Pancreas (tissue), 10 donors: ENCODE results near the gene MRPS34. TPM values are rescaled to one million over a fixed set of nuclear protein-coding genes. Genes with fewer than 3 reads are reported as not detected.

Experiments used
- ATAC-seq, 4 donors: fragments of 200-7000 bp; cut with Tn5 transposase; one replicate each; pipeline versions ENCODE4 v1.8.0 to v1.9.1; 2020; ENCODE audit warnings: mild to moderate bottlenecking in 4 of 4, moderate library complexity in 4 of 4
- DNase-seq, 6 donors: peaks; one replicate each; pipeline ENCODE4 v3.0.0-alpha.2; 2020
- FAIRE-seq: peaks from 2 replicates; lab custom pipeline; 2012; peaks lifted over from hg19 to GRCh38; lab: Jason Lieb, UNC
- H3K27ac ChIP-seq, 4 donors: fragments of 200-600 bp; sonication (generic); 1 replicate in 3 of 4; 2 replicates in 1 of 4; pipeline versions ENCODE4 v1.5.0 to v1.8.0; 2020
- H3K27me3 ChIP-seq, 4 donors: fragments of 200-600 bp; one replicate each; pipeline ENCODE4 v1.8.0; 2021
- H3K36me3 ChIP-seq, 3 donors: fragments of 200-600 bp; sonication (generic) in 1 of 3; one replicate each; pipeline versions ENCODE4 v1.5.0 to v1.8.0; 2020 to 2021
- H3K4me1 ChIP-seq, 3 donors: fragments of 200-600 bp; one replicate each; pipeline ENCODE4 v1.8.0; 2021
- H3K4me3 ChIP-seq, 4 donors: fragments of 200-600 bp; sonication (generic) in 2 of 4; one replicate each; pipeline versions ENCODE4 v1.5.0 to v1.8.0; 2020 to 2021
- H3K9me3 ChIP-seq, 4 donors: fragments of 200-600 bp; one replicate each; pipeline ENCODE4 v1.8.0; 2021
- WGBS, 2 donors: extraction: QIAGEN DNeasy Blood & Tissue Kit; methylation state at CpG; one replicate each; pipeline ENCODE4 v1.1.7; 2013; 5-methylcytosine and 5-hydroxymethylcytosine counted together
- intact Hi-C, 3 donors: fragments of 100-400 bp; cut with DNase I; formaldehyde crosslinking; loops; one replicate each; pipeline versions ENCODE4 v1.11.1 to v1.14.2; 2022
- polyA plus RNA-seq, 2 donors: library from polyadenylated mRNA; stranded (reverse); fragments of 200-250 nt; gene quantifications; one replicate each; pipeline ENCODE4 v1.2.3, GENCODE V29; 2013
- total RNA-seq, 6 donors: library from RNA; stranded (reverse); fragmentation: NEBNext Ultra II Directional in 4 of 6; extraction: Animal tissue kit (Norgen Biotek cat#: 25700) in 4 of 6; gene quantifications; one replicate each; pipeline versions ENCODE4 v1.2.1 to v1.2.4, GENCODE V29; 2021 to 2023
- TF ChIP-seq, protein P1 (sequence below), 4 donors: fragments of 200-600 bp; sonication (generic) in 3 of 4; IDR thresholded peaks; one replicate each; pipeline versions ENCODE4 v1.5.0 to v1.8.0; 2021; ENCODE audit warnings: antibody characterized with exemption in 4 of 4
- donor health status: healthy with polysubstance abuse.
- donor health status: DM: no; HTN: no; CAD: no; lungs with moderate emphysema.
- donor health status: DM: no; HTN: no; CAD: no.
- donor health status: control.
- donor health status: control.
- donor health status: Bipolar disorder and iron deficiency.
- donor health status: DM: yes; HTN: yes; CAD: no.
- donor health status: DM: no; HTN: no; CAD: no.
- donor health status: DM: no; HTN: no; CAD: no.
- donor health status: DM: yes; HTN: yes; CAD: no.

The MRPS34 gene
- total and polyA plus RNA-seq, 8 donors, result 42.4 to 84.1 (median 58.3) TPM

DNA sequence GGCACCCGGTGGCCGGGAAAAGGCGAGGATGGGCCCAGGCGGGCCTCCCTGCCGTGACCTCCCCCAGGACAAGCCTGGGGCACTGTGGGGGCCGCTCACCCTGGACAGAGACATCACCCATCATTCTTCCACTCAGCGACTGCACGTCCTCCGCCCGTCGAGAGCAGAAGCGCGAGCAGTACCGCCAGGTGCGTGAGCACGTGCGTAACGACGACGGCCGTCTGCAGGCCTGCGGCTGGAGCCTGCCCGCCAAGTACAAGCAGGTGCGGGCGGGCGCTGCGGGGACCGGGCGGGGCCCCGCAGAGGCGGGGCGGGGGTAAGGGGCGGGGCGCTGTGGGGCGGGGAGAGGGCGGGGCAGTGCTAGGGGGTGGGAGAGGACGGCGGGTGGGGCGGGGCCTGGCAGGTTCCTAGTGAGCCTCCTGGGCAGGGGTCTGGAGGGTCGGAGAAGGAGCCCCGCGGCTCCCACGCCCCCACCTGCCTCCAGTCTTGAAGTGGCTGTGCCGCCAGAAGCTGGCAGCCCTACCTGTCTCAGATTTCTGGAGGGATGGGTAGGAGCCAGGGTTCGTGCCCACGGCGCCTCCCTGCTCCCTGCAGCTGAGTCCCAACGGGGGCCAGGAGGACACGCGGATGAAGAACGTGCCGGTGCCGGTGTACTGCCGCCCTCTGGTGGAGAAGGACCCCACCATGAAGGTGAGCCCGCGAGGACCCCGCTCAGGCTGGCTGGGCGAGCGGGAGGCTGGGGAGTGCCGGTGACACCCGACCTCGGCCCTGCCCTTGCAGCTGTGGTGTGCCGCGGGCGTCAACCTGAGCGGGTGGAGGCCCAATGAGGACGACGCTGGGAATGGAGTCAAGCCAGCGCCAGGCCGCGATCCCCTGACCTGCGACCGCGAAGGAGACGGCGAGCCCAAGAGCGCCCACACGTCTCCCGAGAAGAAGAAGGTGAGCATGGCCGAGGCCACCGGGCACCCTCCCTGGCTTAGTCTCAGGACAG is 9.1 kb downstream of the MRPS34 start:
- ATAC-seq (no peak), FAIRE-seq (no peak), DNase-seq (peak in 2 of 6 donors; percentile 44 to 79)

DNA sequence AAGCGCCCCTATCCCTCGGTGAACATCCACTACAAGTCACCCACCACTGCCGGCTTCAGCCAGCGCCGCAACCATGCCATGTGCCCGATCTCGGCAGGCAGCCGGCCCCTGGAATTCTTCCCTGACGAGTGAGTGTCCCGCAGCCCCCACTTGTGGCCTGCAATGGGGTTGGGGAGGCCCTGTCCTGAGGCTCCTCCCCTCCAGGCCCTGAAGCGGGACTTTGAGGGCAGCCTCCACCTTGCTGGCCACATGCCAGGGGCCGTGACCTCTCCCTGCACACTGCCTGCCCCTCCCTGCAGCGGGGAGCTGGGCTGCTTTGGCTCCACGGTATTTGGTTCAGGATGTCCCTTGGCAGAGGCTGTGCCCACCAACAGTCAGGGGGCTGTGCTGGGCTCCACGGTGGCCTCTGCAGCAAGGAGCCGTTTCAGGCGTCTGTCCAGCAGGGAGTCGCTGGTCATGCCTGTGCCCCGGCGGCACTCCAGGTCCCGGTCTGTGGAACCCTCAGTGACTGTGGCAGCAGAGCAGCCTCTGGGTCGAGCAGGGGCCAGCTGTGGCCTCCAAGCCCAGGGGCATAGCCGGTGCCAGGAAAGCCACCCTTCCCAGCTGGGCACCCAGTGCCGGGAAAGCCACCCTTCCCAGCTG is 9.9 kb downstream of the MRPS34 start:
- Histone ChIP-seq H3K27ac (no peak overlapping the region), H3K9me3 (no peaks in the 10 kb centered on the region), H3K4me1 (no peaks in the 10 kb centered on the region), H3K4me3 (no peak overlapping the region), H3K27me3 (no peaks in the 10 kb centered on the region), H3K36me3 (peaks cover 0 to 60% (median 27%) of the 10 kb centered on the region in 3 donors)
- 91 to 92% methylated on average over 24 of the region's 24 CpGs for WGBS, 2 donors
- no peak for ATAC-seq
- FAIRE-seq, result no peak
- TF ChIP-seq, protein P1, sequence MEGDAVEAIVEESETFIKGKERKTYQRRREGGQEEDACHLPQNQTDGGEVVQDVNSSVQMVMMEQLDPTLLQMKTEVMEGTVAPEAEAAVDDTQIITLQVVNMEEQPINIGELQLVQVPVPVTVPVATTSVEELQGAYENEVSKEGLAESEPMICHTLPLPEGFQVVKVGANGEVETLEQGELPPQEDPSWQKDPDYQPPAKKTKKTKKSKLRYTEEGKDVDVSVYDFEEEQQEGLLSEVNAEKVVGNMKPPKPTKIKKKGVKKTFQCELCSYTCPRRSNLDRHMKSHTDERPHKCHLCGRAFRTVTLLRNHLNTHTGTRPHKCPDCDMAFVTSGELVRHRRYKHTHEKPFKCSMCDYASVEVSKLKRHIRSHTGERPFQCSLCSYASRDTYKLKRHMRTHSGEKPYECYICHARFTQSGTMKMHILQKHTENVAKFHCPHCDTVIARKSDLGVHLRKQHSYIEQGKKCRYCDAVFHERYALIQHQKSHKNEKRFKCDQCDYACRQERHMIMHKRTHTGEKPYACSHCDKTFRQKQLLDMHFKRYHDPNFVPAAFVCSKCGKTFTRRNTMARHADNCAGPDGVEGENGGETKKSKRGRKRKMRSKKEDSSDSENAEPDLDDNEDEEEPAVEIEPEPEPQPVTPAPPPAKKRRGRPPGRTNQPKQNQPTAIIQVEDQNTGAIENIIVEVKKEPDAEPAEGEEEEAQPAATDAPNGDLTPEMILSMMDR (IDR thresholded peaks at IDR 0.05), result no peak
- intact Hi-C loops, result no loop called here
- peak in 3 of 6 donors; percentile 58 to 84 (median 62) for DNase-seq

More for the DNA sequence above, 9.1 kb downstream of the MRPS34 start:
- H3K27me3 ChIP-seq, result no peaks in the 10 kb centered on the region
- intact Hi-C loops, result no loop called here
- H3K4me1 ChIP-seq, result no peaks in the 10 kb centered on the region
- 87 to 90% methylated on average over 68 to 81 of the region's 81 CpGs for WGBS, 2 donors
- TF ChIP-seq, protein P1 (IDR thresholded peaks at IDR 0.05), result no peak
- peaks cover 0 to 64% (median 27%) of the 10 kb centered on the region in 3 donors for H3K36me3 ChIP-seq
- no peaks in the 10 kb centered on the region for H3K9me3 ChIP-seq
- no peak overlapping the region for H3K27ac ChIP-seq
- H3K4me3 ChIP-seq, result no peak overlapping the region

DNA sequence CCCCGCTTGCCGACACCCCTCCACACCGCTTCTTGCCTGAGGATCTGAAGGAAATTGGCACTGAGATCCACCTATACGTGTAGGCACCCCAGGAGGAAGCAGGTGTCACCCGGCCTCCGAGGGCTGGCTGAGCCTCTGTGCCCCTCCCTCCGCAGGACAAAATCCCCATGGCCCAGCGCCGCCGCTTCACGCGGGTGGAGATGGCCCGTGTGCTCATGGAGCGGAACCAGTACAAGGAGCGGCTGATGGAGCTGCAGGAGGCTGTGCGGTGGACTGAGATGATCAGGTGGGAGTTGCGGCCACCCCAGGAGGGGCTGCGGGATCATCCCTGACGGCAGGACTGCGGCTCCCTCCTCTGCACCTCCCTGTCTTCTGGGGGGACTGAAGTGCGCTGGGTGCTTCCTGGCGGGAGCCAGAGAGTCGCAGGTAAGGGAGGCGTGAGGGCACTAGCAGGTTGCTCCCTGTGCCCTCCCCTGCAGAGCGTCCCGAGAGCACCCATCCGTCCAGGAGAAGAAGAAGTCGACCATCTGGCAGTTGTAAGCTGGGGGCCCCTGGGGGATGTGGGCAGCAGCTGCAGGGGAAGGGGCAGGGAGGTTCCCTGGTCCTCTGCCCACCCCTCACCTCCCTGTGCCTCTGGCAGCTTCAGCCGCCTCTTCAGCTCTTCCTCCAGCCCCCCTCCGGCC is 10.6 kb downstream of the MRPS34 start:
- TF ChIP-seq, protein P1 (IDR thresholded peaks at IDR 0.05), result no peak
- no peaks in the 10 kb centered on the region for H3K27me3 ChIP-seq
- no peaks in the 10 kb centered on the region for H3K4me1 ChIP-seq
- FAIRE-seq (no peak), DNase-seq (peak in 1 of 6 donors; percentile 53), ATAC-seq (no peak)
- H3K4me3 ChIP-seq, result no peak overlapping the region
- intact Hi-C loops, result no loop called here
- H3K36me3 ChIP-seq, result peaks cover 0 to 53% (median 27%) of the 10 kb centered on the region in 3 donors
- no peak overlapping the region for H3K27ac ChIP-seq
- no peaks in the 10 kb centered on the region for H3K9me3 ChIP-seq
- WGBS, 2 donors, result 90 to 92% methylated on average over 26 to 30 of the region's 30 CpGs

DNA sequence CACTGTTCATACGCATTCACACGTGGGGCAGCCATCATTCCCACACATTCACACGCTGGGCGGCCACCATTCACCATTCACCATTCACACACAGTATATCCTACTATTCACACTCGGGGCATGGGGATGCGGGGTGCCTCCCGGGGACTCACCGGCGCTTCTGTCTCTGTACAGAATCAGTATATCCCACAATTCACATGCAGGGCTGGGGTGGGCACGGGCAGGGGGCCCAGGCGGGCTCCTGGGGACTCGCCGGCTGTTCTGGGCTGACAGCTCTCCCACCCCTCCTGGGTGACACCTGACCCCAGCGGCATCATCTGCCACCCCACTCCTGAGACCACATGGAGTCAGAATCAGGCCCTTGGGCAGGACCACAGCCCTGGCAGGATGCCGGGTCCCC is 11.2 kb downstream of the MRPS34 start:
- Histone ChIP-seq H3K27me3 (no peaks in the 10 kb centered on the region), H3K4me1 (no peaks in the 10 kb centered on the region), H3K4me3 (no peak overlapping the region), H3K27ac (no peak overlapping the region), H3K9me3 (no peaks in the 10 kb centered on the region), H3K36me3 (peaks cover 0 to 53% (median 27%) of the 10 kb centered on the region in 3 donors)
- no peak for FAIRE-seq
- intact Hi-C loops, result no loop called here
- DNase-seq, result peak in 2 of 6 donors; percentile 51 to 71
- TF ChIP-seq, protein P1 (IDR thresholded peaks at IDR 0.05), result no peak
- no peak for ATAC-seq
- 92 to 96% methylated on average over 15 of the region's 15 CpGs for WGBS, 2 donors
